Measurements from ENCODE around the gene PHF2.

GRCh38 chr9:93679536-93680442 lies 103.4 kb downstream of the PHF2 start:
- TF ChIP-seq CTCF (conservative IDR thresholded peaks at IDR 0.05; ENCODE audit: low read depth in 2 of 2) (no peak), EZH2phosphoT487 (IDR thresholded peaks at IDR 0.05; ENCODE audit: unreplicated experiment) (no peak), POLR2AphosphoS5 (IDR thresholded peaks at IDR 0.05; ENCODE audit: low read depth) (no peak), EZH2 (IDR thresholded peaks at IDR 0.05; ENCODE audit: low read depth, unreplicated experiment) (no peak), JUNB (IDR thresholded peaks at IDR 0.05; ENCODE audit: unreplicated experiment) (no peak), NANOG (IDR thresholded peaks at IDR 0.05; ENCODE audit: borderline replicate concordance) (no peak), CREB1 (CRISPR knock-in tag; IDR thresholded peaks at IDR 0.05; ENCODE audit: low read depth) (no peak), STAT1 (IDR thresholded peaks at IDR 0.05; ENCODE audit: unreplicated experiment) (no peak), ZNF114 (CRISPR knock-in tag; IDR thresholded peaks at IDR 0.05) (no peak)
- TF ChIP-seq, protein P1, sequence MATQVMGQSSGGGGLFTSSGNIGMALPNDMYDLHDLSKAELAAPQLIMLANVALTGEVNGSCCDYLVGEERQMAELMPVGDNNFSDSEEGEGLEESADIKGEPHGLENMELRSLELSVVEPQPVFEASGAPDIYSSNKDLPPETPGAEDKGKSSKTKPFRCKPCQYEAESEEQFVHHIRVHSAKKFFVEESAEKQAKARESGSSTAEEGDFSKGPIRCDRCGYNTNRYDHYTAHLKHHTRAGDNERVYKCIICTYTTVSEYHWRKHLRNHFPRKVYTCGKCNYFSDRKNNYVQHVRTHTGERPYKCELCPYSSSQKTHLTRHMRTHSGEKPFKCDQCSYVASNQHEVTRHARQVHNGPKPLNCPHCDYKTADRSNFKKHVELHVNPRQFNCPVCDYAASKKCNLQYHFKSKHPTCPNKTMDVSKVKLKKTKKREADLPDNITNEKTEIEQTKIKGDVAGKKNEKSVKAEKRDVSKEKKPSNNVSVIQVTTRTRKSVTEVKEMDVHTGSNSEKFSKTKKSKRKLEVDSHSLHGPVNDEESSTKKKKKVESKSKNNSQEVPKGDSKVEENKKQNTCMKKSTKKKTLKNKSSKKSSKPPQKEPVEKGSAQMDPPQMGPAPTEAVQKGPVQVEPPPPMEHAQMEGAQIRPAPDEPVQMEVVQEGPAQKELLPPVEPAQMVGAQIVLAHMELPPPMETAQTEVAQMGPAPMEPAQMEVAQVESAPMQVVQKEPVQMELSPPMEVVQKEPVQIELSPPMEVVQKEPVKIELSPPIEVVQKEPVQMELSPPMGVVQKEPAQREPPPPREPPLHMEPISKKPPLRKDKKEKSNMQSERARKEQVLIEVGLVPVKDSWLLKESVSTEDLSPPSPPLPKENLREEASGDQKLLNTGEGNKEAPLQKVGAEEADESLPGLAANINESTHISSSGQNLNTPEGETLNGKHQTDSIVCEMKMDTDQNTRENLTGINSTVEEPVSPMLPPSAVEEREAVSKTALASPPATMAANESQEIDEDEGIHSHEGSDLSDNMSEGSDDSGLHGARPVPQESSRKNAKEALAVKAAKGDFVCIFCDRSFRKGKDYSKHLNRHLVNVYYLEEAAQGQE (IDR thresholded peaks at IDR 0.05; ENCODE audit: unreplicated experiment): no peak
- TF ChIP-seq, protein P2, sequence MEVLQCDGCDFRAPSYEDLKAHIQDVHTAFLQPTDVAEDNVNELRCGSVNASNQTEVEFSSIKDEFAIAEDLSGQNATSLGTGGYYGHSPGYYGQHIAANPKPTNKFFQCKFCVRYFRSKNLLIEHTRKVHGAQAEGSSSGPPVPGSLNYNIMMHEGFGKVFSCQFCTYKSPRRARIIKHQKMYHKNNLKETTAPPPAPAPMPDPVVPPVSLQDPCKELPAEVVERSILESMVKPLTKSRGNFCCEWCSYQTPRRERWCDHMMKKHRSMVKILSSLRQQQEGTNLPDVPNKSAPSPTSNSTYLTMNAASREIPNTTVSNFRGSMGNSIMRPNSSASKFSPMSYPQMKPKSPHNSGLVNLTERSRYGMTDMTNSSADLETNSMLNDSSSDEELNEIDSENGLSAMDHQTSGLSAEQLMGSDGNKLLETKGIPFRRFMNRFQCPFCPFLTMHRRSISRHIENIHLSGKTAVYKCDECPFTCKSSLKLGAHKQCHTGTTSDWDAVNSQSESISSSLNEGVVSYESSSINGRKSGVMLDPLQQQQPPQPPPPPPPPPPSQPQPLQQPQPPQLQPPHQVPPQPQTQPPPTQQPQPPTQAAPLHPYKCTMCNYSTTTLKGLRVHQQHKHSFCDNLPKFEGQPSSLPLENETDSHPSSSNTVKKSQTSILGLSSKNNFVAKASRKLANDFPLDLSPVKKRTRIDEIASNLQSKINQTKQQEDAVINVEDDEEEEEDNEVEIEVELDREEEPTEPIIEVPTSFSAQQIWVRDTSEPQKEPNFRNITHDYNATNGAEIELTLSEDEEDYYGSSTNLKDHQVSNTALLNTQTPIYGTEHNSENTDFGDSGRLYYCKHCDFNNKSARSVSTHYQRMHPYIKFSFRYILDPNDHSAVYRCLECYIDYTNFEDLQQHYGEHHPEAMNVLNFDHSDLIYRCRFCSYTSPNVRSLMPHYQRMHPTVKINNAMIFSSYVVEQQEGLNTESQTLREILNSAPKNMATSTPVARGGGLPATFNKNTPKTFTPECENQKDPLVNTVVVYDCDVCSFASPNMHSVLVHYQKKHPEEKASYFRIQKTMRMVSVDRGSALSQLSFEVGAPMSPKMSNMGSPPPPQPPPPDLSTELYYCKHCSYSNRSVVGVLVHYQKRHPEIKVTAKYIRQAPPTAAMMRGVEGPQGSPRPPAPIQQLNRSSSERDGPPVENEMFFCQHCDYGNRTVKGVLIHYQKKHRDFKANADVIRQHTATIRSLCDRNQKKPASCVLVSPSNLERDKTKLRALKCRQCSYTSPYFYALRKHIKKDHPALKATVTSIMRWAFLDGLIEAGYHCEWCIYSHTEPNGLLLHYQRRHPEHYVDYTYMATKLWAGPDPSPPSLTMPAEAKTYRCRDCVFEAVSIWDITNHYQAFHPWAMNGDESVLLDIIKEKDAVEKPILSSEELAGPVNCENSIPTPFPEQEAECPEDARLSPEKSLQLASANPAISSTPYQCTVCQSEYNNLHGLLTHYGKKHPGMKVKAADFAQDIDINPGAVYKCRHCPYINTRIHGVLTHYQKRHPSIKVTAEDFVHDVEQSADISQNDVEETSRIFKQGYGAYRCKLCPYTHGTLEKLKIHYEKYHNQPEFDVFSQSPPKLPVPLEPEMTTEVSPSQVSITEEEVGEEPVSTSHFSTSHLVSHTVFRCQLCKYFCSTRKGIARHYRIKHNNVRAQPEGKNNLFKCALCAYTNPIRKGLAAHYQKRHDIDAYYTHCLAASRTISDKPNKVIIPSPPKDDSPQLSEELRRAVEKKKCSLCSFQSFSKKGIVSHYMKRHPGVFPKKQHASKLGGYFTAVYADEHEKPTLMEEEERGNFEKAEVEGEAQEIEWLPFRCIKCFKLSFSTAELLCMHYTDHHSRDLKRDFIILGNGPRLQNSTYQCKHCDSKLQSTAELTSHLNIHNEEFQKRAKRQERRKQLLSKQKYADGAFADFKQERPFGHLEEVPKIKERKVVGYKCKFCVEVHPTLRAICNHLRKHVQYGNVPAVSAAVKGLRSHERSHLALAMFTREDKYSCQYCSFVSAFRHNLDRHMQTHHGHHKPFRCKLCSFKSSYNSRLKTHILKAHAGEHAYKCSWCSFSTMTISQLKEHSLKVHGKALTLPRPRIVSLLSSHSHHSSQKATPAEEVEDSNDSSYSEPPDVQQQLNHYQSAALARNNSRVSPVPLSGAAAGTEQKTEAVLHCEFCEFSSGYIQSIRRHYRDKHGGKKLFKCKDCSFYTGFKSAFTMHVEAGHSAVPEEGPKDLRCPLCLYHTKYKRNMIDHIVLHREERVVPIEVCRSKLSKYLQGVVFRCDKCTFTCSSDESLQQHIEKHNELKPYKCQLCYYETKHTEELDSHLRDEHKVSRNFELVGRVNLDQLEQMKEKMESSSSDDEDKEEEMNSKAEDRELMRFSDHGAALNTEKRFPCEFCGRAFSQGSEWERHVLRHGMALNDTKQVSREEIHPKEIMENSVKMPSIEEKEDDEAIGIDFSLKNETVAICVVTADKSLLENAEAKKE (CRISPR knock-in tag; IDR thresholded peaks at IDR 0.05): no peak
- TF ChIP-seq, protein P3, sequence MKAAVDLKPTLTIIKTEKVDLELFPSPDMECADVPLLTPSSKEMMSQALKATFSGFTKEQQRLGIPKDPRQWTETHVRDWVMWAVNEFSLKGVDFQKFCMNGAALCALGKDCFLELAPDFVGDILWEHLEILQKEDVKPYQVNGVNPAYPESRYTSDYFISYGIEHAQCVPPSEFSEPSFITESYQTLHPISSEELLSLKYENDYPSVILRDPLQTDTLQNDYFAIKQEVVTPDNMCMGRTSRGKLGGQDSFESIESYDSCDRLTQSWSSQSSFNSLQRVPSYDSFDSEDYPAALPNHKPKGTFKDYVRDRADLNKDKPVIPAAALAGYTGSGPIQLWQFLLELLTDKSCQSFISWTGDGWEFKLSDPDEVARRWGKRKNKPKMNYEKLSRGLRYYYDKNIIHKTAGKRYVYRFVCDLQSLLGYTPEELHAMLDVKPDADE (IDR thresholded peaks at IDR 0.05): no peak
